Medulla oblongata (tissue), 1 donor: ENCODE results near the gene KMT2E.
A peak's percentile ranks its signal among the peaks of the same experiment; 100 is the strongest.

Experiments
- DNase-seq: peaks from one replicate; pipeline ENCODE4 v3.0.0-alpha.2; 2015; ENCODE audit errors: extremely low spot score

The KMT2E gene

DNA sequence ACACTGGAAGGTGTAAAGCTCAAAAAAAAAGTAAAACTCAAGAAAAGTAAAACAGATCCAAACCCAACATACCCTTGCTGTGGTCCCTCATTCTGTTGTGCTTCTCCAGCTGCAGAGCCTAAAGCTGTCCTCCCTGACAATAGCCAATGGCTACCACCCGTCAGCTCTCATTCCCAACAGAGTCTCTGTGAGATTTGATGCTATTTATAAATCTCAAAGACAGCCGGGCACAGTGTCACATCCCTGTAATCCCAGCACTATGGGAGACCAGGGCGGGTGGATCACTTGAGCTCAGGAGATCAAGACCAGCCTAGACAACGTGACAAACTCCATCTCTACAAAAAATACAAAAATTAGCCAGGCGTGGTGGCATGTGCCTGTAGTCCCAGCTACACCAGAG is 116.0 kb downstream of the KMT2E start:
- peak; percentile 55 for DNase-seq

DNA sequence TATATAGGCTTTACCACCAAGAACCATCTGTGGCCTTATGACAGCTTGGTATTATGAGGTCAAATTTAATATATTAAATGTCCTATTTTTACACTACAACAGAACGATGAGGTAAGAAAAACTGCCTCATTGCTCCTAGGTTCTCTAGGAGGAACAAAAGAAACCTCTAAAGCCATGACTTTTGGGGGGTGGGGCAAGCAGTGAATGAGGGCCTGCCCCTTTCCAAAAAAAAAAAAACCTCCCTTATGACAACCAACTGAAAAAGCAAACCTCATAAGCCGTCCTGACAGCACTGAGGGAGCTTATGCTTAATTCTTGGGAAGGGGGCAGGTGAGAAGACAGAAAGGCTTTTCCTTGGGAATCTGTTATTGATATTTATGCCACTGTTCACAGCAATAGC is 116.6 kb downstream of the KMT2E start:
- no peak for DNase-seq

- peak; percentile 44 for DNase-seq
These were observed 117.1 kb downstream of the KMT2E start for GRCh38 chr7:105131033-105131656.

- DNase-seq, result peak; percentile 46
These were observed 117.9 kb downstream of the KMT2E start for GRCh38 chr7:105131890-105132289.

DNA sequence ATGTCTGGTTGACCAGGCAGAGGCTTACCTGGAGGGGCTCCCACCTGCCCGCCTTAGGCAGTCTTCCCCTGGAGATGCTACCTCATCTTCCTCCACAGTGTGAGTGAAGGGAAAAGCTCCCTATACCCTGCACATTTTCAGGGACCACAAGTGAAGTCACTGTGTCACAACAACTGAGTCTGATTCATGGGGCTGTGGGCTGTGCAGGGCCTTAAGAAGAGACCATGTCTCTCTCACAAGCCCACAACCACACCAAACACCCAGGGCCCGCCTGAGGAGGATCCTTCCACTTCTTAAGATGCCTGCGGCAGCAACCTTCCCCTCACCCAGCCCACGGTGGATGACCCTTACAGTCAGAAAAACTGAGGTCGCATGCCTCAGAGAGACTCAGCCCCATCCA is 118.3 kb downstream of the KMT2E start:
- no peak for DNase-seq

- DNase-seq, result no peak
These were observed 118.8 kb downstream of the KMT2E start for GRCh38 chr7:105132835-105133234.

- no peak for DNase-seq
These were observed 119.4 kb downstream of the KMT2E start for GRCh38 chr7:105133358-105133757.

- no peak for DNase-seq
These were observed 120.1 kb downstream of the KMT2E start for GRCh38 chr7:105133986-105134655.

- no peak for DNase-seq
These were observed 122.2 kb downstream of the KMT2E start for GRCh38 chr7:105136221-105136620.

DNA sequence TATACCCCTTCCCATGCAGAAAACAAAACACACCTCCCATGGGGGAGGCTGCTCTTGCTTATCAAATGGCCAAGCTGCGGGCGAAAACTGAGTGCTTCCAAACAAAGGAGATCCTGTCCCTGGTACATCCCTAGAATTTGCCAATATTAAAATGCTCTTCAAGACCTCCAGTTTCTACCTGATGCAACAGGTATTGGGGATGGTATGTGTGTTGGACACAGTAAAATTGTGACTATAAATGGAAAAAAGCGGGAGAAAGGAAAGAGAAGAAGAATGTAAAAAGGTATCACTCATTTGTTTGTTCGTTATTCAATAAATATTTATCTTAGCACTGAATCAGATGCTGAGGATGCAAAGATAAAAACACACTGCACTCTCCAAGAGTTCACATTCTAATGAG is 123.9 kb downstream of the KMT2E start:
- DNase-seq, result no peak

- DNase-seq, result no peak
These were observed 125.4 kb downstream of the KMT2E start for GRCh38 chr7:105139381-105139780.

GRCh38 chr7:105141068-105141467 is 127.1 kb downstream of the KMT2E start:
- DNase-seq, result peak; percentile 48

GRCh38 chr7:105149827-105150226 is 135.8 kb downstream of the KMT2E start:
- DNase-seq, result no peak

GRCh38 chr7:105151152-105151551 is 137.1 kb downstream of the KMT2E start:
- DNase-seq, result no peak

GRCh38 chr7:105153531-105153930 is 139.5 kb downstream of the KMT2E start:
- DNase-seq, result no peak

- DNase-seq, result no peak
These were observed 140.1 kb downstream of the KMT2E start for GRCh38 chr7:105154084-105154483.

DNA sequence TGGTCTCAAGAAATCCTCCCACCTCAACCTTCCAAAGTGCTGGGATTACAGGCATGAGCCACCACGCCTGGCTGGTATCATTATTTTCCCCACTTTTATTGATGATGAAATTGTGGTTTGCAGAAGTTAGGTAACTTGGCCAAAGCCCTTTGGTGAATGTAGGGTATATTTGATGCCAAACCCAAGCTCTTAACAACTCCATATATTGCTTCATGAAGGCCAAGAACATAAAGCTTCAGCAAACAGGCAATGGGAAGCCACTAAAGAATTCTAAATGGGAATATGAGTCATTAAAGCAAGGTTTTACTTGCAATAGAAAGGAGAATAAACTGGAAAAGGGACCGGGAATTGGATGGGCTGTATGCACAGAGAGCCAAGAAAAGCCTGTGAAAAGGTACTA is 142.7 kb downstream of the KMT2E start:
- DNase-seq, result no peak

GRCh38 chr7:105157278-105157677 is 143.3 kb downstream of the KMT2E start:
- DNase-seq, result no peak

DNA sequence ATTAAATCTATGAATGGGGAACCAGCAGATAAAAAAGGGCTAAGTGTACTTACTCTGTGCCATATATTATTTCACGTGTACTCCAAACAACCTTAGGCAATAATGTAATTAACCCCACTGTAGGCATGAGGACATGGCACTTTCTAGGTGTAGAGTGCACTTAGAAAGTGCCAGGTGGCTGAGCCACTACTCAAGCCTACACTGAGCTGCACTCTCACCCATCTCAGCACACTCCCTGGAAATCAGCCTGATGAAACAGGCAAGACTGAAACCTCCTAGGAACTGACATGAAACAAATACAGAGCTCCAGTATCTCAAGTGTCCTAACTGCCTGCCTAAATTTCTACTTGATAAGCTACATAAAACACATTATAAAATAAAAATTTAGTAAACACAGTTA is 147.4 kb downstream of the KMT2E start:
- DNase-seq, result no peak
